Epithelial cell of esophagus (primary cell): ENCODE data around the gene NANP.
"Not testable (repeated sequence)": the region's sequence is repeated elsewhere in the genome, so short reads cannot be mapped to it uniquely, and the experiment has no call there.

ENCODE experiments used
- DNase-seq: peaks from one replicate; pipeline ENCODE4 v3.0.0; 2010; ENCODE audit warnings: low read depth
- H3K4me3 ChIP-seq: 2 replicates; pipeline ENCODE4 v1.5.1; 2011; ENCODE audit warnings: mild to moderate bottlenecking, low read length, control low read depth
- TF ChIP-seq, protein P1 (sequence below): IDR thresholded peaks from 2 replicates; pipeline ENCODE4 v1.5.1; 2011; ENCODE audit warnings: low read depth, mild to moderate bottlenecking, low read length, control low read depth, inconsistent platforms; ENCODE audit not compliant: insufficient read depth; ENCODE audit errors: missing control alignments

Gene NANP

DNA sequence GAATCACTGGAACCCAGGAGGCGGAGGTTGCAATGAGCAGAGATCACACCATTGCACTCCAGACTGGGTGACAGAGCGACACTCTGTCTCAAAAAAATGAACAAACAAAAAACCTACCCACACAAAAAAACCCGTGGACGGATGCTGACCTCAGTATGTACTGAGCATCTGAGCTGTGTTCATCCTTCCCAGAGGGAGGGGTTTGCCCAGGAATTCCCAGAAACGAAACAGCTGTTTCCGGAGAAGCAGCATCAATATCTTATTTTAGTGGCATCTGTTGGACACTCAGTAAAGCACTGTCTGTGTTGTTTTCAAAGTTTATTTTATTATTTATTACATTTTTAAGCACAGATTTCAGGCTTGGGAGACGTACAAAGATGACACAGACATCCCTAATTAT is 18.7 kb downstream of the NANP start:
- TF ChIP-seq, protein P1, sequence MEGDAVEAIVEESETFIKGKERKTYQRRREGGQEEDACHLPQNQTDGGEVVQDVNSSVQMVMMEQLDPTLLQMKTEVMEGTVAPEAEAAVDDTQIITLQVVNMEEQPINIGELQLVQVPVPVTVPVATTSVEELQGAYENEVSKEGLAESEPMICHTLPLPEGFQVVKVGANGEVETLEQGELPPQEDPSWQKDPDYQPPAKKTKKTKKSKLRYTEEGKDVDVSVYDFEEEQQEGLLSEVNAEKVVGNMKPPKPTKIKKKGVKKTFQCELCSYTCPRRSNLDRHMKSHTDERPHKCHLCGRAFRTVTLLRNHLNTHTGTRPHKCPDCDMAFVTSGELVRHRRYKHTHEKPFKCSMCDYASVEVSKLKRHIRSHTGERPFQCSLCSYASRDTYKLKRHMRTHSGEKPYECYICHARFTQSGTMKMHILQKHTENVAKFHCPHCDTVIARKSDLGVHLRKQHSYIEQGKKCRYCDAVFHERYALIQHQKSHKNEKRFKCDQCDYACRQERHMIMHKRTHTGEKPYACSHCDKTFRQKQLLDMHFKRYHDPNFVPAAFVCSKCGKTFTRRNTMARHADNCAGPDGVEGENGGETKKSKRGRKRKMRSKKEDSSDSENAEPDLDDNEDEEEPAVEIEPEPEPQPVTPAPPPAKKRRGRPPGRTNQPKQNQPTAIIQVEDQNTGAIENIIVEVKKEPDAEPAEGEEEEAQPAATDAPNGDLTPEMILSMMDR: no peak
- DNase-seq: no peak
- H3K4me3 ChIP-seq: no peak overlapping the region

DNA sequence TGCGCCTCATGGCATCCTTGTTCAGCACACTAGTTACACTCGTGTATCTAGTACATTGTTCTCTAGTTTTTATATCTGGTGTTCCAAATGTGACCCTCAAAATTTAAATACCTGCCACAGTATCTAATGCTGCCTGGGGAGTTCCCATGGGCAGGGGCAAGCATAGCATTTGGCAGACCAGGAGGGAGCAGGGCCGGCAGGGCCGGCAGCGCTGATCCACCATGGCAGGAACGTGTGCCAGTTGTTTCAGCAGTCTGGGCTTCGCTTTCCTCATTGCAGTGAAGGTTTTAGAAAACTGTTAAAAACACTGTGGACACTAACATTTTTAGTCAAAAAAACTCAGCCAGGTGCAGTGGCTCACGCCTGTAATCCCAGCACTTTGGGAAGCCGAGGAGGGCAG is 19.2 kb downstream of the NANP start:
- H3K4me3 ChIP-seq: no peak overlapping the region
- TF ChIP-seq, protein P1: no peak
- no peak for DNase-seq

DNA sequence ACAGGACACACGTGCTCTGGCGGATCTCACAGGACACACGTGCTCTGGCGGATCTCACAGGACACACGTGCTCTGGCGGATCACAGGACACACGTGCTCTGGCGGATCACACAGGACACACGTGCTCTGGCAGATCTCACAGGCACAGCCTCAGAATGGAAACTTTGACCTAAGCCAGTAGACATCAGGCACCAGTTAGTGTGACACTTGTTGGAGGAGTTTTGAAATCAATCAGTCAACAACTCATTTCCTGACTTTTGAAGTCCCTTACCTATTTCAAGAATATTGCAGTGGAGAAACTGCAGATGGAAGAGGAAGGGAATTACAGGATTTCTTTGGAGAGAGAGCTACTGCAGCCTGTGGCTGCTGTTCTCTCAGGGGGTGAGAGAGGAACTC is 20.9 kb downstream of the NANP start:
- DNase-seq, H3K4me3 ChIP-seq: not testable (repeated sequence)

DNA sequence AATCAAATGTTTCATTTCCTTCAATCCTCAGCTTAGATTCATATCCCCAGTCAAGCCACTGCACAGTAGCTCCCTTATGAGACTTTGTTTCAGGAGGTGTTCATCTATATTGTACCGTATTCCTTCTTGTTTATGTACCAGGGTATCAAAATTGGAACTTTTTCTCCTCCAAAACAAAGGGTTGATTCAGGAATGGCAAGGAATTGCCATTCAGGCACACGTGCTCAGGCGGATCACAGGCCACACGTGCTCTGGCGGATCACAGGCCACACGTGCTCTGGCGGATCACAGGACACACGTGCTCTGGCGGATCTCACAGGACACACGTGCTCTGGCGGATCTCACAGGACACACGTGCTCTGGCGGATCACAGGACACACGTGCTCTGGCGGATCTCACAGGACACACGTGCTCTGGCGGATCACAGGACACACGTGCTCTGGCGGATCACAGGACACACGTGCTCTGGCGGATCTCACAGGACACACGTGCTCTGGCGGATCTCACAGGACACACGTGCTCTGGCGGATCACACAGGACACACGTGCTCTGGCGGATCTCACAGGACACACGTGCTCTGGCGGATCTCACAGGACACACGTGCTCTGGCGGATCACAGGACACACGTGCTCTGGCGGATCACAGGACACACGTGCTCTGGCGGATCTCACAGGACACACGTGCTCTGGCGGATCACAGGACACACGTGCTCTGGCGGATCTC is 21.5 kb downstream of the NANP start:
- H3K4me3 ChIP-seq, DNase-seq: not testable (repeated sequence)

DNA sequence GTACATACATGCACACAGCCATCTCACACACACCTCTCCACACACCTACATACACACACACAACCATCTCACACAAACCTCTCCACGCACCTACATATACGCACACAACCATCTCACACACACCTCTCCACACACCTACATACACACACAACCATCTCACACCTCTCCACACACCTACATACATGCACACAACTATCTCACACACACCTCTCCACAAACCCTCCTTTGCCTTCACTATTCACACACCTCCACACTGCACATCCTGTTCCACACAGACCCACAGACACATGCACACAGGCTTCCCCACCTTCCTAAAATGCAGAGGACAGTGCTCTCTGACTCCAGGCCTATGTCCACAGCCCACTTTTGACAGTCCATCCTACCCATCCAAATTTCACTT is 22.2 kb downstream of the NANP start:
- TF ChIP-seq, protein P1: no peak
- H3K4me3 ChIP-seq: no peak overlapping the region
- DNase-seq: no peak

DNA sequence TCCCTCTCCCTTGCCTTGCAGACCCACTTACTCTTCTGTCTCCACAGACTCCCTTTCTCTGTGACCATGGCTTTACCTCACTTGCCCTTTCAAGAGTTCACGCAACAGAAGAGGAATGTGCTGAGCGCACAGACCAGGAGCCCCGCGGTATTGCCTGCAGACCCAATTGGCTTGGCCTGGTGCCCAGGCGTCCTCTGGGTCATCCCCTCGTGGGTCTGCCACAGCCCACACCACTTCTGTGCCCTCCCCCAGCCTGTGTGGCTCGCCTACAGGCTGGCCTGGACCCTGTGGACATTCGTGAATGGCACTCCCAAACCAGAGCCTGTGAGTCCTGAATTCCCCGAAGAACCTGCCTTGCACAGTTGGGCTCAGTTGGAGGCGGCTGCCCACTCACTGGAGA is 23.2 kb downstream of the NANP start:
- no peak for DNase-seq
- no peak overlapping the region for H3K4me3 ChIP-seq
- TF ChIP-seq, protein P1: no peak

DNA sequence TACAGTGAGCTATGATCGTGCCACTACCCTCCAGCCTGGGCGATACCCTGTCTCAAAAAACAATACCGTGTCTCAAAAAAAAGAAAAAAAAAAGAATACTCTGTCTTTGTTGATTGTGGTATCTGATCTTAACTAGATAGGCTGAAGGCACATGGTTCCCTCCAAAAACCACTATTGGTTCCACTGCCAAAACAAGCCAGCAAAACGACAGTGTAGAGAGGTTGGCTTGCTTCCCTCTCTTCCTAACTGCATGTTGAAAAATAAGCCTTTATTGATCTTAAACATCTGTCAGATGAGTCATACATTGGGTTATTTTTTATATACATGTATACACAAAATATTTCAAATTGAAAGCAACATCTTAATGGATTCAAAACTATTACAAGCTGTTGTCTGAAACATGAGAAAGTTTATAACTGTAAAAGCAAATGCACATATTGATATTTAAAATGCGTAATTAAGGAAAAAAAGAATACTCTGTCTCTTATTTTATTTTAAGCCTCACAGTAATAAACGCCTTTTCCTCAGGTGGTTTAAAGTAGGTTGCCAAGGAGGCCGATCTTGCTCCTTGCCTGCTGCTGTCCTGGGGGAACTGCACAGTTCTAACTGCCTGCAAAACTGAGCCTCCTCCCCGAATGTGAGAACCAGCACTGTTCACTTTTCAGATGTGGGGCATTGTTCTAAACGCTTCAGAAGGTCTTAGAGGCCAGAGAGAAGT is 31.5 kb downstream of the NANP start:
- TF ChIP-seq, protein P1: no peak
- no peak overlapping the region for H3K4me3 ChIP-seq
- DNase-seq: no peak

DNA sequence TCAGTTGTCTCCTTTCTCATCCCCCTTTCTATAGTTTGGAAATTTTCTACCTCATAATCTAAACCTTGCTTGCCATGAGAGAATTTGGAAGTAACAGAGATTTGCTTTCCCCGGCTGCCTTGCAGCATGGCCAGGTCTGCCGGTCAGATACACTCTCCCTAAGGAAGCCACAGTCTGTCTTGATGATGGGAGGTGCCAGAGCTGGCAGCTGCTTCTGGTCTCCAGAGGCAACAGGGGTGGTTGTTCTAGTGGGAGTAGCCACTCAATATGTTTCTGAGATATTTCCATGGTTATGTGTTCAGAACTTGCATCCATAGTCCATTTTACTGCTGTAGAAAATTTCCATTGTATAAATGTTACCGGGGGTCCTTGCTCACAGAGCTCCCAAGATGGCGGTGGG is 33.0 kb downstream of the NANP start:
- not testable (repeated sequence) for DNase-seq, H3K4me3 ChIP-seq
